Right lobe of liver (tissue), 6 donors: Measurements from ENCODE around the gene ZFAND6. TPM values are rescaled to one million over a fixed set of nuclear protein-coding genes. Genes with fewer than 3 reads are reported as not detected.
"Not testable (repeated sequence)": the region's sequence is repeated elsewhere in the genome, so short reads cannot be mapped to it uniquely, and the experiment has no call there.

Experiments
- ATAC-seq, 4 donors: fragments of 200-7000 bp; cut with Tn5 transposase; one replicate each; pipeline ENCODE4 v1.9.1; 2020; ENCODE audit warnings: mild to moderate bottlenecking in 4 of 4, moderate library complexity in 4 of 4
- DNase-seq, 3 donors: peaks; one replicate each; pipeline ENCODE4 v3.0.0-alpha.2; 2020
- H3K27ac ChIP-seq, 3 donors: fragments of 200-600 bp; one replicate each; pipeline ENCODE4 v1.8.0; 2022
- H3K27me3 ChIP-seq, 2 donors: fragments of 200-600 bp; one replicate each; pipeline ENCODE4 v1.8.0; 2022
- H3K36me3 ChIP-seq, 4 donors: fragments of 200-600 bp; sonication (generic) in 1 of 4; one replicate each; pipeline versions ENCODE4 v1.5.1 to v1.8.0; 2017 to 2022; ENCODE audit warnings: control low read depth in 1 of 4
- H3K4me1 ChIP-seq, 4 donors: fragments of 200-600 bp; sonication (generic) in 1 of 4; one replicate each; pipeline versions ENCODE4 v1.5.1 to v1.8.0; 2017 to 2022; ENCODE audit warnings: control low read depth in 1 of 4
- H3K4me3 ChIP-seq, 3 donors: fragments of 200-600 bp; one replicate each; pipeline ENCODE4 v1.8.0; 2022
- H3K9me3 ChIP-seq, 4 donors: fragments of 200-600 bp; sonication (generic) in 1 of 4; one replicate each; pipeline versions ENCODE4 v1.5.1 to v1.8.0; 2017 to 2022; ENCODE audit warnings: control low read depth in 1 of 4
- POLR2A ChIP-seq: fragments of 450-650 bp; IDR thresholded peaks from one replicate; pipeline ENCODE4 v1.6.1; 2017; ENCODE audit warnings: antibody characterized with exemption, mild to moderate bottlenecking
- WGBS: methylation state at CpG from one replicate; pipeline ENCODE4 v1.1.6; 2018; ENCODE audit warnings: low coverage, low lambda C conversion rate; ENCODE audit not compliant: insufficient coverage; ENCODE audit errors: missing lambda C conversion rate; 5-methylcytosine and 5-hydroxymethylcytosine counted together
- intact Hi-C, 2 donors: fragments of 100-400 bp; cut with DNase I; formaldehyde crosslinking; loops; one replicate each; pipeline versions ENCODE4 v1.11.2 to v1.14.1; 2022
- total RNA-seq, 6 experiments: library from RNA; depleted of rRNA in 2 of 6; stranded (reverse); fragments of >200 nt in 2 of 6; fragmentation: NEBNext Ultra II Directional in 3 of 6; extraction: Animal tissue kit (Norgen Biotek cat#: 25700) in 3 of 6; gene quantifications; one replicate each; pipeline versions ENCODE4 v1.1.0 to v1.2.4, GENCODE V29; 2016 to 2023
- TF ChIP-seq, protein P1 (sequence below), 4 donors: fragments of 200-600 bp in 3 of 4; fragments of 450-650 bp in 1 of 4; IDR thresholded peaks; one replicate each; pipeline versions ENCODE4 v1.5.1 to v1.8.0; 2016 to 2022; ENCODE audit warnings: antibody characterized with exemption in 4 of 4, mild to moderate bottlenecking in 2 of 4
- donor health status: DM: no; HTN: yes; CAD: no.
- donor health status: DM: no; HTN: no; CAD: no.
- donor health status: DM: no; HTN: no; CAD: no.
- donor health status: DM: no; HTN: yes; CAD: no.
- donor health status: DM: no; HTN: yes; CAD: no.

Gene ZFAND6
- total RNA-seq, 6 experiments from 2014 or later = 46.1 to 111 (median 48.9) TPM

DNA sequence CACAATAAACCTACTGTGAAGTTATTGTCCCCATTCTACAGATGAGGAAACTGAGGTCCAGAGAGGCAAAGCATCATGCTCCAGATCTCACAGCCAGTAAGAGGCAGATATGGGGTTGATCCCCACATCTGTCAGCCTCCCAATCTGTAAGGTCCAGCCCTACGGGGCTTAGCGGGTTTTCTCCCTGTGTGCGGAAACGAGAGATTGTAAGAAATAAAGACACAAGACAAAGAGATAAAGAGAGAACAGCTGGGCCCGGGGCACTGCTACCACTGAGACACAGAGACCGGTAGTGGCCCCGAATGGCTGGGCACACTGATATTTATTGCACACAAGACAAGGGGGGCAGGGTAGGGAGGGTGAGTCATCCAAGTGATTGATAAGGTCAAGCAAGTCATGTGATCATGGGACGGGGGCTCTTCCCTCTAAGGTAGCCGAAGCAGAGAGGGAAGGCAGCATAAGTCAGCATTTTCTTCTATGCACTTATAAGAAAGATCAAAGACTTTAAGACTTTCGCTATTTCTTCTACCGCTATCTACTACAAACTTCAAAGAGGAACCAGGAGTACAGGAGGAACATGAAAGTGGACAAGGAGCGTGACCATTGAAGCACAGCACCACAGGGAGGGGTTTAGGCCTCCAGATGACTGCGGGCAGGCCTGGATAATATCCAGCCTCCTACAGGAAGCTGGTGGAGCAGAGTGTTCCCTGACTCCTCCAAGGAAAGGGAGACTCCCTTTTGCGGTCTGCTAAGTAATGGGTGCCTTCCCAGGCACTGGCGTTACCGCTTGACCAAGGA is 96.1 kb downstream of the ZFAND6 start:
- peak; percentile 20 for TF ChIP-seq POLR2A
- intact Hi-C loops, H3K27me3 ChIP-seq, DNase-seq, H3K9me3 ChIP-seq, ATAC-seq: not testable (repeated sequence)
- Histone ChIP-seq H3K36me3 (peaks cover 0 to 20% (median 5%) of the 10 kb centered on the region in 4 donors), H3K4me1 (peaks cover 0 to 86% (median 38%) of the 10 kb centered on the region in 4 donors), H3K4me3 (peak overlapping the region in 2 of 3 donors; percentile 73 to 77), H3K27ac (peak overlapping the region in 1 of 3 donors; percentile 31)
- WGBS = 61% methylated on average over 14 of the region's 16 CpGs

DNA sequence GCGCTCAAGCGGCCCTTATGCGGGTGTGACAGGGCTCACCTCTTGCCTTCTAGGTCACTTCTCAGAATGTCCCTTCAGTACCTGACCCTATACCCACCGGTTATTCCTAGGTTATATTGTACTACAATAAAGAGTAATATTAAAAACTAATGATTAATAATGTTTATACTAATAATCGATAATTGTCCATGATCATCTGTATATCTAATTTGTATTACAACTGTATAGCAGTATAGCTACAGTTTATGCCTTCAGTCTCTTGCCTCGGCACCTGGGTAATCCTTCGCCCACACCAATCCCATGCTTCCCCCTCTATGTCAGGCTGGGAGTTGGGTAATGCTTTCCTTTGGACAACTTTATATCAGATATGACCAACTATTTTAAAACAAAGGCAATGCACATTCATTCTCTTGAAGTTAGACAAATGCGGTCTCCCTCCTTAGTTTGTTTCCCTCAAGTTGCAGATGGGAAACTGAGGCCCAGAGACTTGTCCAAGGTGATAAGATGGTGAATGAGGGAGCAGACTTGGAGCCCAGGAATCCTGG is 96.8 kb downstream of the ZFAND6 start:
- no peak for ATAC-seq
- Histone ChIP-seq H3K9me3 (no peaks in the 10 kb centered on the region), H3K36me3 (peaks cover 0 to 20% (median 5%) of the 10 kb centered on the region in 4 donors), H3K27ac (peak overlapping the region in 1 of 3 donors; percentile 31), H3K27me3 (no peaks in the 10 kb centered on the region), H3K4me1 (peaks cover 2 to 86% (median 41%) of the 10 kb centered on the region in 4 donors), H3K4me3 (no peak overlapping the region)
- TF ChIP-seq, protein P1, sequence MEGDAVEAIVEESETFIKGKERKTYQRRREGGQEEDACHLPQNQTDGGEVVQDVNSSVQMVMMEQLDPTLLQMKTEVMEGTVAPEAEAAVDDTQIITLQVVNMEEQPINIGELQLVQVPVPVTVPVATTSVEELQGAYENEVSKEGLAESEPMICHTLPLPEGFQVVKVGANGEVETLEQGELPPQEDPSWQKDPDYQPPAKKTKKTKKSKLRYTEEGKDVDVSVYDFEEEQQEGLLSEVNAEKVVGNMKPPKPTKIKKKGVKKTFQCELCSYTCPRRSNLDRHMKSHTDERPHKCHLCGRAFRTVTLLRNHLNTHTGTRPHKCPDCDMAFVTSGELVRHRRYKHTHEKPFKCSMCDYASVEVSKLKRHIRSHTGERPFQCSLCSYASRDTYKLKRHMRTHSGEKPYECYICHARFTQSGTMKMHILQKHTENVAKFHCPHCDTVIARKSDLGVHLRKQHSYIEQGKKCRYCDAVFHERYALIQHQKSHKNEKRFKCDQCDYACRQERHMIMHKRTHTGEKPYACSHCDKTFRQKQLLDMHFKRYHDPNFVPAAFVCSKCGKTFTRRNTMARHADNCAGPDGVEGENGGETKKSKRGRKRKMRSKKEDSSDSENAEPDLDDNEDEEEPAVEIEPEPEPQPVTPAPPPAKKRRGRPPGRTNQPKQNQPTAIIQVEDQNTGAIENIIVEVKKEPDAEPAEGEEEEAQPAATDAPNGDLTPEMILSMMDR (IDR thresholded peaks at IDR 0.05) = no peak
- no peak for TF ChIP-seq POLR2A
- intact Hi-C loops = no loop called here
- WGBS = 90% methylated on average over 8 of the region's 8 CpGs
- DNase-seq = no peak

DNA sequence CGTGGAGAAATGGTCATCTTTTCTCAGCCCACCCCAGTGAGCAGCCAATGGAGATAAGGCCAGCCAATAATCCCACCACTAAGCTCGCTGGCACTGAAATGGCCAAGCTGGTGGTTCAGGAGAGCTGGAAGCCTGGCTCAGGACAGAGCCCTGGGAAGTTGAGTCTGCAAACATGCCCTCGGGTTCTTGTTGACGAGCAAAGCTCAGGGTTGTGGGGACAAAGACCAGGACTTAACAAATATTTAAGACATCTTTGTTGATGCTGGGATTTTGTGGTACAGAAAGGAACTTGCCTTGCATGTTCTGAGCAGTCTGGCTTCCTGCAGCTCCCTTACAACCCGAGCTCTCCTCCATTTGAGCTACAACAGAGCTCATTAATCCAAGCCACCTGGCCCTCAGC is 97.7 kb downstream of the ZFAND6 start:
- Histone ChIP-seq H3K36me3 (peaks cover 0 to 20% (median 6%) of the 10 kb centered on the region in 4 donors), H3K9me3 (no peaks in the 10 kb centered on the region), H3K4me3 (no peak overlapping the region), H3K4me1 (peaks cover 2 to 88% (median 43%) of the 10 kb centered on the region in 4 donors), H3K27ac (peak overlapping the region in 1 of 3 donors; percentile 31), H3K27me3 (no peaks in the 10 kb centered on the region)
- TF ChIP-seq, protein P1 (IDR thresholded peaks at IDR 0.05) = no peak
- TF ChIP-seq POLR2A = no peak
- intact Hi-C loops = no loop called here
- ATAC-seq (no peak), DNase-seq (no peak)
- 80% methylated on average over 1 of the region's 5 CpGs for WGBS

DNA sequence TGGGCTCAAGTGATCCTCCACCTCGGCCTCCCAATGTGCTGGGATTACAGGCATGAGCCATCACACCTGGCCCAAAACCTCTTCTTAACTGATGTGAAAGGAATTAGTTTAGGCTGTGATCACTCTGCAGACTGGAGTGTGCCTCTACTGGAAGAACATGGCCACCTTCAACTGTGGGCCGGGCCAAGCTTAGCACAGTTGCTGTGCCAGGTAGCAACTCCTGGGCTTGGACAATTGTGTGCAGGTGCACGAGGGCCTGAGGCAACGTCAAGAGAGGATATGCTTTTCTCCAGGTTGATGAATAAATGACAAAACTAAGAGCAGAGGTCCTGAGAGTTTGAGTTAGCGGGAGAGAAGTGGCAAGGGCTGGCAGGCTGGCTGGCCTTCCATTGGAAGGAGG is 99.8 kb downstream of the ZFAND6 start:
- intact Hi-C loops = no loop called here
- H3K4me1 ChIP-seq = peaks cover 2 to 97% (median 52%) of the 10 kb centered on the region in 4 donors
- DNase-seq = no peak
- H3K27me3 ChIP-seq = no peaks in the 10 kb centered on the region
- ATAC-seq = no peak
- H3K9me3 ChIP-seq = no peaks in the 10 kb centered on the region
- H3K36me3 ChIP-seq = peaks cover 0 to 25% (median 8%) of the 10 kb centered on the region in 4 donors
- TF ChIP-seq, protein P1 (IDR thresholded peaks at IDR 0.05) = no peak
- TF ChIP-seq POLR2A = no peak
- peak overlapping the region in 2 of 3 donors; percentile 20 to 75 for H3K27ac ChIP-seq
- no peak overlapping the region for H3K4me3 ChIP-seq
- WGBS = 93% methylated on average over 4 of the region's 5 CpGs
